Measurements from ENCODE around the gene POLR2F. TPM values are rescaled to one million over a fixed set of nuclear protein-coding genes. Genes with fewer than 3 reads are reported as not detected.

The POLR2F gene
- total RNA-seq, 1 experiment from 2014 or later = 141 TPM

GRCh38 chr22:37968452-37969251 is 15.2 kb downstream of the POLR2F start:
- no peak overlapping the region for H2AFZ ChIP-seq (ENCODE audit: low read length)
- TF ChIP-seq, protein P1, sequence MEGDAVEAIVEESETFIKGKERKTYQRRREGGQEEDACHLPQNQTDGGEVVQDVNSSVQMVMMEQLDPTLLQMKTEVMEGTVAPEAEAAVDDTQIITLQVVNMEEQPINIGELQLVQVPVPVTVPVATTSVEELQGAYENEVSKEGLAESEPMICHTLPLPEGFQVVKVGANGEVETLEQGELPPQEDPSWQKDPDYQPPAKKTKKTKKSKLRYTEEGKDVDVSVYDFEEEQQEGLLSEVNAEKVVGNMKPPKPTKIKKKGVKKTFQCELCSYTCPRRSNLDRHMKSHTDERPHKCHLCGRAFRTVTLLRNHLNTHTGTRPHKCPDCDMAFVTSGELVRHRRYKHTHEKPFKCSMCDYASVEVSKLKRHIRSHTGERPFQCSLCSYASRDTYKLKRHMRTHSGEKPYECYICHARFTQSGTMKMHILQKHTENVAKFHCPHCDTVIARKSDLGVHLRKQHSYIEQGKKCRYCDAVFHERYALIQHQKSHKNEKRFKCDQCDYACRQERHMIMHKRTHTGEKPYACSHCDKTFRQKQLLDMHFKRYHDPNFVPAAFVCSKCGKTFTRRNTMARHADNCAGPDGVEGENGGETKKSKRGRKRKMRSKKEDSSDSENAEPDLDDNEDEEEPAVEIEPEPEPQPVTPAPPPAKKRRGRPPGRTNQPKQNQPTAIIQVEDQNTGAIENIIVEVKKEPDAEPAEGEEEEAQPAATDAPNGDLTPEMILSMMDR (conservative IDR thresholded peaks at IDR 0.05) = no peak
- no peak overlapping the region for H3K56ac ChIP-seq (ENCODE audit: insufficient read length, low read depth, low read length)
- H3K79me2 ChIP-seq (ENCODE audit: insufficient read depth, low read length) = no peaks in the 10 kb centered on the region
- H2BK120ac ChIP-seq (ENCODE audit: low read depth, low read length, poor library complexity, severe bottlenecking) = no peak overlapping the region
- no peak overlapping the region for H3K4ac ChIP-seq (ENCODE audit: low read depth, low read length)
- H3K9me3 ChIP-seq (ENCODE audit: control insufficient read depth, low read depth, low read length) = no peaks in the 10 kb centered on the region
- no peaks in the 10 kb centered on the region for H3K27me3 ChIP-seq (ENCODE audit: insufficient read depth, low read length)
- no peak overlapping the region for H2AK5ac ChIP-seq (ENCODE audit: insufficient read length, low read length)
- H3K23me2 ChIP-seq (ENCODE audit: insufficient read length, low read depth, low read length, poor library complexity, severe bottlenecking) = no peaks in the 10 kb centered on the region
- H4K91ac ChIP-seq (ENCODE audit: insufficient read length, low read depth, low read length) = no peak overlapping the region
- Mint-ChIP-seq H3K36me3 (ENCODE audit: insufficient read depth in 1 of 3, low read depth in 3 of 3) (peaks cover 18 to 49% (median 45%) of the 10 kb centered on the region in 3 experiments; a peak in 6 of 7 replicates), H3K27ac (no peak overlapping the region; a peak in 1 of 7 replicates), H3K4me3 (no peak overlapping the region), H3K4me1 (peaks cover 36 to 46% of the 10 kb centered on the region in 2 experiments), H3K27me3 (ENCODE audit: low read depth) (no peaks in the 10 kb centered on the region; the same call in 1 of the 2 replicates), H3K9me3 (0 out of 5 replicates have a peak, but pooled peaks cover 0 to 3% of the 10 kb centered on the region in 2 experiments)
- H4K20me1 ChIP-seq (ENCODE audit: control insufficient read depth, insufficient read depth, insufficient read length) = peaks cover 3% of the 10 kb centered on the region
- no peak overlapping the region for H4K5ac ChIP-seq (ENCODE audit: insufficient read length, low read depth, low read length)
- H3K4me1 ChIP-seq (ENCODE audit: insufficient read depth, low read length) = no peaks in the 10 kb centered on the region; the same call in 1 of the 2 replicates
- H2BK12ac ChIP-seq (ENCODE audit: insufficient read length, low read depth, low read length) = no peak overlapping the region
- WGBS (ENCODE audit: extremely low coverage, insufficient read length, low lambda C conversion rate) = no CpG with 5 or more reads among the region's 5 CpGs
- no peak overlapping the region for H2BK5ac ChIP-seq (ENCODE audit: insufficient read length, low read length)
- DNase-seq = no peak
- H3K9ac ChIP-seq (ENCODE audit: extremely low read depth, insufficient read length, low read length) = no peak overlapping the region
- no peak overlapping the region for H4K8ac ChIP-seq (replicated peaks; ENCODE audit: insufficient read length, low read depth, low read length)
- H3K14ac ChIP-seq (ENCODE audit: insufficient read depth, low read length) = no peak overlapping the region; the same call in 1 of the 2 replicates
- H3K27ac ChIP-seq (ENCODE audit: insufficient read length, low read depth, low read length) = no peak overlapping the region
- no peaks in the 10 kb centered on the region for H3K79me1 ChIP-seq (ENCODE audit: insufficient read depth, low read depth, low read length, poor library complexity, severe bottlenecking)
- H2BK20ac ChIP-seq (ENCODE audit: low read depth, low read length, poor library complexity, severe bottlenecking) = no peak overlapping the region
- no peak overlapping the region for H3K4me2 ChIP-seq (ENCODE audit: insufficient read depth, insufficient read length, low read length)
- no peak overlapping the region for H3K18ac ChIP-seq (ENCODE audit: insufficient read length, low read depth, low read length)
- H3T11ph ChIP-seq (ENCODE audit: low read length) = no peak overlapping the region
- H2BK15ac ChIP-seq (ENCODE audit: low read depth, low read length) = no peak overlapping the region
- no peak overlapping the region for H3K23ac ChIP-seq (ENCODE audit: insufficient read length, low read depth, low read length)

All from H9 (cell line).